ENCODE results near the gene PROSER2. TPM values are rescaled to one million over a fixed set of nuclear protein-coding genes. Genes with fewer than 3 reads are reported as not detected.

PROSER2 gene
- total RNA-seq, 1 experiment from 2014 or later = 4.1 TPM

- no peak overlapping the region for H3K27ac ChIP-seq (ENCODE audit: low read length)
- no TSS peak for BruUV-seq (replicated peaks)
- ChIA-PET POLR2A (no interaction called here), CTCF (no interaction called here)
- H3K9me3 ChIP-seq (ENCODE audit: control insufficient read depth, insufficient read depth, low read depth, low read length) = no peaks in the 10 kb centered on the region
- ATAC-seq (no peak), DNase-seq (ENCODE audit: low read depth, low spot score) (no peak)
- H3K4me3 ChIP-seq (ENCODE audit: low read depth in 2 of 2, low read length in 2 of 2) = no peak overlapping the region
- in situ Hi-C loops (cut with HindIII; ENCODE audit: low pct_unique_long_range_greater_than_20kb, low sequenced_read_pairs) (no loop called here), intact Hi-C loops (cut with micrococcal nuclease; ENCODE audit: unreplicated experiment) (no loop called here)
- peaks cover 5% of the 10 kb centered on the region for H3K4me1 ChIP-seq (ENCODE audit: control insufficient read depth, insufficient read depth, low read length)
- TF ChIP-seq REST (IDR thresholded peaks at IDR 0.05; ENCODE audit: insufficient read depth in 1 of 2, low read depth in 2 of 2, low read length in 1 of 2) (no peak), CTCF (IDR thresholded peaks at IDR 0.05) (no peak), TCF7L2 (IDR thresholded peaks at IDR 0.05; ENCODE audit: low read depth, low read length) (no peak), POLR2AphosphoS5 (IDR thresholded peaks at IDR 0.05; ENCODE audit: low read depth, low read length) (no peak)
- no peaks in the 10 kb centered on the region for H3K27me3 ChIP-seq (ENCODE audit: control insufficient read depth, insufficient read depth, low read length)
- no peaks in the 10 kb centered on the region for H3K36me3 ChIP-seq (ENCODE audit: control insufficient read depth, insufficient read depth, low read length)
Observed at GRCh38 chr10:11870900-11871400, 47.8 kb downstream of the PROSER2 start.

- H3K36me3 ChIP-seq (ENCODE audit: control insufficient read depth, insufficient read depth, low read length) = no peaks in the 10 kb centered on the region
- H3K4me3 ChIP-seq (ENCODE audit: low read depth in 2 of 2, low read length in 2 of 2) = no peak overlapping the region
- no peak overlapping the region for H3K27ac ChIP-seq (ENCODE audit: low read length)
- in situ Hi-C loops (cut with HindIII; ENCODE audit: low pct_unique_long_range_greater_than_20kb, low sequenced_read_pairs) = no loop called here
- intact Hi-C loops (cut with micrococcal nuclease; ENCODE audit: unreplicated experiment) = no loop called here
- H3K9me3 ChIP-seq (ENCODE audit: control insufficient read depth, insufficient read depth, low read depth, low read length) = no peaks in the 10 kb centered on the region
- peaks cover 5% of the 10 kb centered on the region for H3K4me1 ChIP-seq (ENCODE audit: control insufficient read depth, insufficient read depth, low read length)
- ATAC-seq (no peak), DNase-seq (ENCODE audit: low read depth, low spot score) (no peak)
- no TSS peak for BruUV-seq (replicated peaks)
- CTCF ChIA-PET = no interaction called here
- POLR2A ChIA-PET = no interaction called here
- TF ChIP-seq CTCF (IDR thresholded peaks at IDR 0.05) (no peak), SIN3A (IDR thresholded peaks at IDR 0.05; ENCODE audit: borderline replicate concordance, insufficient read depth, low read depth, low read length) (no peak), REST (IDR thresholded peaks at IDR 0.05; ENCODE audit: insufficient read depth in 1 of 2, low read depth in 2 of 2, low read length in 1 of 2) (no peak), TCF7L2 (IDR thresholded peaks at IDR 0.05; ENCODE audit: low read depth, low read length) (no peak), POLR2AphosphoS5 (IDR thresholded peaks at IDR 0.05; ENCODE audit: low read depth, low read length) (no peak)
- no peaks in the 10 kb centered on the region for H3K27me3 ChIP-seq (ENCODE audit: control insufficient read depth, insufficient read depth, low read length)
Observed at GRCh38 chr10:11871466-11871865, 48.3 kb downstream of the PROSER2 start.

All from Panc1 (cell line).